Loucy (cell line): ENCODE measurements around the gene LOC101059915.

ENCODE experiments used
- H2AFZ ChIP-seq: fragments of 200-600 bp; sonication (generic); 2 replicates; pipeline ENCODE4 v1.6.0; 2016; ENCODE audit warnings: antibody characterized with exemption, mild to moderate bottlenecking, low read length, moderate library complexity
- H3F3A ChIP-seq: fragments of 200-600 bp; 2 replicates; pipeline ENCODE4 v1.6.0; 2016; ENCODE audit warnings: antibody characterized with exemption, low read depth, mild to moderate bottlenecking
- H3K27me3 ChIP-seq: fragments of 200-600 bp; sonication (generic); 2 replicates; pipeline ENCODE4 v1.6.1; 2014; ENCODE audit warnings: low read length, mild to moderate bottlenecking; ENCODE audit not compliant: insufficient read depth, poor library complexity, severe bottlenecking
- H3K36me3 ChIP-seq: fragments of 200-600 bp; sonication (generic); 2 replicates; pipeline ENCODE4 v1.6.1; 2016; ENCODE audit warnings: low read length; ENCODE audit not compliant: insufficient read depth
- H3K4me1 ChIP-seq: fragments of 200-600 bp; sonication (generic); 2 replicates; pipeline ENCODE4 v1.5.1; 2014; ENCODE audit warnings: low read length, mild to moderate bottlenecking; ENCODE audit not compliant: insufficient read depth, poor library complexity, severe bottlenecking
- H3K4me2 ChIP-seq: fragments of 200-600 bp; sonication (generic); 2 replicates; pipeline ENCODE4 v1.6.0; 2014; ENCODE audit warnings: antibody characterized with exemption, low read length, low read depth, mild to moderate bottlenecking; ENCODE audit not compliant: poor library complexity, severe bottlenecking
- H3K4me3 ChIP-seq: fragments of 200-600 bp; sonication (generic); 2 replicates; pipeline ENCODE4 v1.5.1; 2014; ENCODE audit warnings: low read length, mild to moderate bottlenecking, mixed read lengths; ENCODE audit not compliant: poor library complexity, severe bottlenecking
- H3K79me2 ChIP-seq: fragments of 200-600 bp; sonication (generic); 2 replicates; pipeline ENCODE4 v1.6.1; 2014; ENCODE audit warnings: low read length; ENCODE audit not compliant: insufficient read depth
- H3K9ac ChIP-seq: fragments of 200-600 bp; sonication (generic); 2 replicates; pipeline ENCODE4 v1.6.0; 2014; ENCODE audit warnings: mild to moderate bottlenecking, low read depth, low read length, moderate library complexity; ENCODE audit not compliant: poor library complexity, severe bottlenecking
- H3K9me2 ChIP-seq: fragments of 200-600 bp; sonication (generic); replicated peaks from 2 replicates; pipeline ENCODE4 v1.6.1; 2016; ENCODE audit warnings: low read depth, low read length, mixed read lengths
- H3K9me3 ChIP-seq: fragments of 200-600 bp; sonication (generic); 2 replicates; pipeline ENCODE4 v1.6.1; 2014; ENCODE audit warnings: mild to moderate bottlenecking, antibody characterized with exemption, low read length, low read depth; ENCODE audit not compliant: insufficient read depth
- H4K20me1 ChIP-seq: fragments of 200-600 bp; sonication (generic); 2 replicates; pipeline ENCODE4 v1.6.0; 2014; ENCODE audit warnings: antibody characterized with exemption, low read length, mild to moderate bottlenecking; ENCODE audit not compliant: insufficient read depth, poor library complexity, severe bottlenecking
- CTCF ChIP-seq: fragments of 200-600 bp; sonication (generic); conservative IDR thresholded peaks from 2 replicates; pipeline ENCODE4 v1.5.1; 2014; ENCODE audit warnings: mild to moderate bottlenecking, antibody characterized with exemption, low read length
- EZH2phosphoT487 ChIP-seq: fragments of 200-600 bp; IDR thresholded peaks from 2 replicates; pipeline ENCODE4 v1.6.1; 2018; ENCODE audit warnings: antibody characterized with exemption, mild to moderate bottlenecking, moderate library complexity, borderline replicate concordance

The LOC101059915 gene

DNA sequence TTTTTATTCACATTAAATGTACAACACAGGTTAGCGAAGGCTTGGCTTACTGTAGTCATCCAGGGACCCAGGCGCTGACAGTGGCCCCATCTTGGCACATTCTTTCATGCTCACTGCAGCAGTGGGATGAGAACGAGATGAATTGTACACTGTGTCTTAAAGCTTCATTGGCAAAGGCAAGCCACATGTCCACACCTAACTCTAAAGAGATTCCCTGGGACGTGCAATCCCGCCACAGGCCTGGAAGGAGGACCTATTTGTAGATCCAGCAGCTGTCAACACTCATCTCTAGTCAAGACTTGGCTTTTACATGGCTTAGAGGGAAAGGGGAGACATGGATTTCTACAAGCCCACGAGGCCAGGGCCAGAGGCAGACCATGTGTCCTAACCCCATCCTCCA is 33.0 kb upstream of the LOC101059915 start:
- H3K4me3 ChIP-seq, result no peak overlapping the region

DNA sequence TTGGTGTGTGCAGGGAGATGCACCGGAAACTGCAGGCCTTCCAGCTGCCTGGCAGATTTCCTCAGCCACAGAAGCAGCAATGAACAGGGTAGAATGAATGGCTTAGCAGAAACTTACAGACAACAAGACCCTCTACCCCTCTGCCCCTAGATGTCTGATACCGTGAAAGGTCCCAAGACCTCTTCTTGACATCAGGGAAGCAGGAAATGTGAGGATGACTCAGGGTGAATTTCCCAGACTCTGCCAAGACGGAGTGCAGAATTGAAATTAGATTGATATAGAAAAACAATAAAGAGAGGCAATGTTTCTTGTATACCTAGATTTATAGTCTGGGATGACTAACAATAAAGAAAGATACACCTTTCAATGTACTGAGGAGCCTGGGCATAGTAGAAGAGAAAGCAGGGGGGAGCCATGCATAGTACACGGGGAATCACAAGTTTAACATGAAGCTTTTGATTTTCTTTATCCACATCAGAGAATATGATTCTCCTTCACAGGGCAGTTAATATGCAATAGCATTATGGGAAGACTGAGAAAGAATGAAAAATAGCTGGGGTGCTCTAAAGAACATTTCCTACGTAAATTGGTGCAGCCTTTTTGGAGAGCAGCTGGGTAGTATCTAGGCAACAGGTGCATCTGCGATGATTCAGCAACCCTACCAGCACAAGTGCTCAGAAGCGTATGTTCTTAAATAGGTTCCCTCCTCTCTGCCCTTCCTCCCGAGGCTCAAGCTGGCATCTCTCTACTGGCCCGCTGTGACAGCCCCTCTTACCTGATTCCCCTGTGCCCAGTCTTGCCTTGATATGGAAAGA is 30.7 kb upstream of the LOC101059915 start:
- Histone ChIP-seq H3K4me1 (peaks cover 20% of the 10 kb centered on the region), H2AFZ (no peak overlapping the region), H3K4me2 (peak overlapping the region; percentile 44), H3K9me3 (no peaks in the 10 kb centered on the region), H3K4me3 (no peak overlapping the region), H3K36me3 (no peaks in the 10 kb centered on the region), H3K27me3 (no peaks in the 10 kb centered on the region), H3K9ac (no peak overlapping the region), H4K20me1 (no peaks in the 10 kb centered on the region), H3F3A (no peaks in the 10 kb centered on the region), H3K9me2 (no peaks in the 10 kb centered on the region), H3K79me2 (no peaks in the 10 kb centered on the region)
- no peak for TF ChIP-seq CTCF

More for the DNA sequence above, 33.0 kb upstream of the LOC101059915 start:
- Histone ChIP-seq H3K36me3 (no peaks in the 10 kb centered on the region), H2AFZ (no peak overlapping the region), H3K27me3 (no peaks in the 10 kb centered on the region), H4K20me1 (no peaks in the 10 kb centered on the region), H3K9me3 (no peaks in the 10 kb centered on the region), H3K4me2 (no peak overlapping the region), H3K79me2 (no peaks in the 10 kb centered on the region), H3K9me2 (no peaks in the 10 kb centered on the region), H3K9ac (no peak overlapping the region), H3F3A (no peaks in the 10 kb centered on the region), H3K4me1 (peaks cover 22% of the 10 kb centered on the region)
- TF ChIP-seq CTCF, result no peak
- no peak for TF ChIP-seq EZH2phosphoT487

DNA sequence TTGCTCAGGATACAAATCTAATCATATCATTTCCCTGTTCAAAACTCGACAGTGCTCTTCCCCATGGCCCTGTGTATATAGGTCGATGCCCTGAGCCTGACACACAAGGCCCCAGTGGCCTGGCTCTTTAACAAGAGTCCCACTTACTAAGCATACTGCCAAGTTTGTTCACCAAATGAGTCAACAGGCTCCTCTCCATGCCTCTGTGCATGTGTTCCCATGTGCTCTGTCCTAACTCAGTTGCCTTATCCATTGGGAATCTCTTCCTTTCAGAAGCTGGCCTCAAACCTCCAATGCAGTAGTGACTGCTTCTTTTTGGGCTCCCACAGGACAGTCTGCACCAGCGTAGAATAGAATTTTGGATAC is 30.1 kb upstream of the LOC101059915 start:
- Histone ChIP-seq H3K27me3 (no peaks in the 10 kb centered on the region), H3K9ac (no peak overlapping the region), H3K9me3 (no peaks in the 10 kb centered on the region), H3K9me2 (no peaks in the 10 kb centered on the region), H3K4me1 (peaks cover 20% of the 10 kb centered on the region), H3F3A (no peaks in the 10 kb centered on the region), H3K79me2 (no peaks in the 10 kb centered on the region), H3K4me3 (no peak overlapping the region), H3K4me2 (peak overlapping the region; percentile 44), H4K20me1 (no peaks in the 10 kb centered on the region), H2AFZ (no peak overlapping the region), H3K36me3 (no peaks in the 10 kb centered on the region)
- TF ChIP-seq EZH2phosphoT487, result no peak

DNA sequence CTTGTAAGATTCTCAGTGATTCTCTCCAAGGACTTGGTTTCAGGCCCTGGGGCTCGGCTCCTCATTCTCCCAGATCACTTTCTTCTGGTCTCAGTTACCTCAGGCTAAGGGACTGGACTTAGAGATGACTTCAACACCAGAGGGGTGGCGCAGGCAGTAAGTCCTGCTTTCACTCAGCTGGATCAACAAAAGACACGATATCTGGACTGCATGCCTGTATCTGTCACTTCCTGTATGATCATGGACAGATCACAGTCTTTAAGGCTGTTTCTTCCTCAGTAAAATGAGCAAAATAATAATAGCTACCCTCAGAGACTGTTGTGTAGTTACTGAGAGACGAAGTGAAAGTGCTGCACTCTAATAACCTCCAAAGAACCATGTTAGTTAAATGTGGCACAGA is 29.5 kb upstream of the LOC101059915 start:
- Histone ChIP-seq H2AFZ (no peak overlapping the region; the same call in 1 of the 2 replicates), H3K79me2 (no peaks in the 10 kb centered on the region), H3K4me1 (peaks cover 20% of the 10 kb centered on the region), H3K9me2 (no peaks in the 10 kb centered on the region), H3K36me3 (no peaks in the 10 kb centered on the region), H3F3A (no peaks in the 10 kb centered on the region), H3K9me3 (no peaks in the 10 kb centered on the region), H3K9ac (no peak overlapping the region), H3K4me3 (no peak overlapping the region), H3K27me3 (no peaks in the 10 kb centered on the region), H4K20me1 (no peaks in the 10 kb centered on the region), H3K4me2 (no peak overlapping the region)
- TF ChIP-seq CTCF (no peak), EZH2phosphoT487 (no peak)
